Activated CD4-positive, alpha-beta T cell treated with anti-CD3 and anti-CD28 coated beads, Interleukin-2, amount 50 U/mL, for 24 hours (primary cell): Measurements from ENCODE around the gene ACOT13.
A peak's percentile ranks its signal among the peaks of the same experiment; 100 is the strongest.
"Not testable (repeated sequence)": the region's sequence is repeated elsewhere in the genome, so short reads cannot be mapped to it uniquely, and the experiment has no call there.

Experiments used
- DNase-seq, 2 donors: peaks; one replicate each; pipeline ENCODE4 v3.0.0-alpha.2; 2020; ENCODE audit warnings: low read depth in 1 of 2, low spot score in 1 of 2

ACOT13 gene

DNA sequence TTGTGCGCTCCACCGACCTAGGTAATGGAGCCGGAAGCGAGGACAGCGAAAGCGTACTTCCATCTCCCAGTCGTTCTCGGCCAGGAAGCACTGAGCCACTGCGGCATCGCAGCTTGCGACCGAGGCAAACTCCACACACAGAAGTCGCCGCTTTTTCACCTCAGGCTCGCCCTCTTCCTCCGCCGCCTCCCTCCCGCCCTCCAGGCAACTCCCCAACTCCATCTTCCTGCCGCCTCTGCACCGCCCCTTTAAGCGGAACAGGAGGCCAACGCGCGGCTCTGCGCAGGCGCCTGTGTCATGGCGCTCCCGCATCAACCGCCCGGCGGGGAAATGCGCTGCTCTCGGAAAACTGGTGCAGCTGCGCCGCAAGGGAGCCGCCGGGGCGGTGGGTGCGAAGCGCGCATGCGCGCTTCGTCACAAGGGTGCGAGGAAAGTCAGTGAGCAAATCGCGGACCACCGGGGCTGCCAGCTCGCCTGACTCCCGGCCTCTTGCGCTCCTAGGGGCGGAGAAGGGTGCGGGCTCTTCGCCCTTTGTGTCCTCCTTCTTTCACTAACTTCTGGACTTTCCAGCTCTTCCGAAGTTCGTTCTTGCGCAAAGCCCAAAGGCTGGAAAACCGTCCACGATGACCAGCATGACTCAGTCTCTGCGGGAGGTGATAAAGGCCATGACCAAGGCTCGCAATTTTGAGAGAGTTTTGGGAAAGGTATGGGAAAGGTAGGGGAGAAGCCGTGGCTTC, at the start of gene ACOT13, which contains the start of gene TDP2:
Gene ACOT13, plus strand, starts transcription at position 437 of the 737 bp plus-strand sequence. Its CDS starts 187 bp downstream, at position 624.
Gene TDP2, minus strand, starts transcription at position 259 of the 737 bp plus-strand sequence. Its CDS starts 37 bp downstream, at position 222.
- DNase-seq: peak; percentile 89 to 95

DNA sequence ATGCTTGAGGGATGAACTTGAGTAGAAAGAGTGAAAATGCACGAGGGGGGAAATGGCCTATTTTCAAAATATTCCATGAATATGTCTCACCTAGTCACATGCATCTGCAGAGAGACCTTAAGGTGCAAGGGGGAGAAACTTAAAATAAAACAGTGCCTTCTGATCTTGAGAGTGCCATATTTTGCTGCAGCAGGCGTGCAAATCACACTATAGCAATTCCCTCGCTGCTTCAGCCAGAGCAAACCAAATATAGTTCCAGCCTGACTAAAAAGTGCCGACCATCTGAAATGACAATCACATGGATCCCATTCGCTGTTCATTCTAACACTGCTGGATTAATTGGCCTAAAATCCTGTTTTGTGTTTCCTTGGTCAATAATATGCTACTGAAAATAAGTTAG, 47.2 kb upstream of the ACOT13 start:
- DNase-seq: no peak

DNA sequence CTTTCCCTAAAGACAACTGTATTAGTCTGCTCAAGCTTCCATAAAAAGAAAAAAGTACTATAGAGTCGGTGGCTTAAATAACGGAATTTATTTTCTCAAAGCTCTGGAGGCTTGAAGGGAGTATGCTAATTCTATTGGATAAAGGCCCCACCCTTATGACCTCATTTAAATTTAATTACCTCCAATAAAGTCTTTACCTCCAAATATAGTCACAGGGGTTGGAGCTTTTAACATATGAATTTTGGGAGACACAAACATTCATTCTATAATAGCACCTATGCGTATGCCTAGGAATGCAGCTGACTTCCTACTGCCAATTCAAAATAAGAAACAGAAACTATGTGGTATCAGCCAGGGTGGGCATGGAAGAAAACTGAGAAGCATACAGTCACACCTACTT, 46.2 kb upstream of the ACOT13 start:
- no peak for DNase-seq

DNA sequence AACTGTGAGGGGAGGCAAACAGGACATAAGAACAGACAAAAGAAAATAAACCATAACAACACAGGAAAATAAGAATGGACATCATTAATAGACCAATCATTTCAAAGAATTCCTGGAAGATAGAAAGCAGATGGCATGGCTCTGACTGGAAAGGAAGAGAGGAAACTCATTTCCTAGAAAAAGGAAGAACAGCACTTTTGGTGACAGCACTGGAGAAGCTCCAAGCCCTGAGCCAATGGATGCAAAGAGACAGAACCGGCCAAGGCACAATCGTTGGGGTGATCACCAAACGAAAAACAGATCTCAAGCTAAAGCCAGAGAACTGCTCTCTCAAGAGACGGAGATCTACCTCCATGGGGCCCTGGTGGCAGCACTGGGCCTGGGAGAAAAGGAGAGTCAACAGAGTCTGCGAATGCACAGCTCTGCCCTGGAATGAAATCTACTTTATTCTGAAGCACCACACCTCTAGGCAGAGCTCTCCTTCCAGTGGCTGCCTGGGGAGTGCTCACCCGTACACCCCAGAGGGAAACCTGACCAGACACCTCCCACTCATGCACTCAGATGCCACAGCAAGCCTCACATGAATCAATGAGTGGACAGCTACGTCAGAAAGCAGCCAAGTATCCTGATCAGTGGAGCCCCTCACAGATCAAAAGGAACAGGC, 45.1 kb upstream of the ACOT13 start:
- DNase-seq: no peak

DNA sequence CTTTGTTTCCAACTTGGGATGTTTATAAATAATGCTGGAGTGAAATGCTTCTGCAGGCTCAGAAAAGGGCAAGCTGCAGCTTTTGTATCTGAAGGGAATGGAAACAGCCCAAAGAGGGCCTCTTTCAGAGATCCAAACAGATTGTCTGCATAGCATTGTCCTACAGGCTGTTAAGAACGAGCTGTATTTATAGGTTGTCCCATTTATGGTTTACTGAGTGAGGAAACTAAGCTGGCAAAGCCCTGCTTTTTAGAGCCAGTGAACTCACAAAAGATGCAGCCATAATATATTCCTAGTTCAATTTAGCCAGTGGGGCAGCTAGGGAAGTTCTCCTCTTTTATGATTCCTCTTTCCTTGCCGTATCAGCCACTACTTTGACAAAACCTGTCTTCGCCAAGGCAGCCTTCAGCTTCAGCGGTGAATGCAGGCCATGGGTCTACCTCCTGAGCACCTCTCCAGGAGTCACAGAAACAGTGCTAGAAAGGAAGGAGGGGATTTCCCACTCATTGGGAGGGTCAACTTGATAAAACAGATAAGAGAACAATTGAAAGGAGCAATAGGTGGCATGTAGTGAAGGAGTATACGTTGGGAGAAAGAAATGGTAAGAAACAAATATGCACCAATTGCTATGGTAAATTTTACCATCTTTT, 35.9 kb upstream of the ACOT13 start:
- no peak for DNase-seq

DNA sequence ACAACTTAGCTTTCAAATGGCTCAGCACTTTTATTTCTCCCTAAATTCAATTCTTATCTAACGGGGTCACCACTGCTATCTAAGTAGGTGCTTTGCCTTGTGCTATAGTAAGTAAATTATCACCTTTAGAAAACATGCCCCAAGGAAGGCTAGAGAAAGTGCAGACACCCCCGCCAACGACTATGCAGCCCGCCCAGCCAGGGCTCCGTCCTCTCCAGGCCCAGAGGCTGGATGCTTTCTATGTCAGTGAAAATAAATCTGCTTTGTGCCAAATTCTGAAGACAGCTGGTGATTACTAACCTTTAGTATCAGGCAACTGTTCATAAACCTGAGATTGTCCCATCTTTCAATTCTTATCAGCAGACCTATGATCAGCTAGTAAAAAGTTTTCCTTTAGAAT, 35.2 kb upstream of the ACOT13 start:
- DNase-seq: no peak

DNA sequence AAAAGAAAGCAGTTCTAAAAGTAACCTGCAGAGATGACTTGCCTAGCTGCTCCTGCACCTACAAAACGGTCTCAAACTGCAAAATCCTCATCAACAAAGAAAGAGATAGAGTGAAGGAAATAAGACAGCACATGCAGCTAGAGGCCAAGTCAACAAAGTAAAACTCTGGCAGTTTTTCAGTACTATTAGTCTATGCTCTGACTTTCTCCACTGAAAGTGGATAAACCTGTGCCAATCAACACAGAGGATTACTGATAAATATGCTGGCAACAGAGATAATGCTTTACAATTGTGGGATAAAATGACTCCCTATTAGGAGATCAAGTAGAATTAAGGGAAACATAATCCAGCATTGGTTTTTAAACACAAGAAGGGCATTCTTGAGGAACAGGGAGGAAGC, 34.3 kb upstream of the ACOT13 start:
- DNase-seq: no peak

DNA sequence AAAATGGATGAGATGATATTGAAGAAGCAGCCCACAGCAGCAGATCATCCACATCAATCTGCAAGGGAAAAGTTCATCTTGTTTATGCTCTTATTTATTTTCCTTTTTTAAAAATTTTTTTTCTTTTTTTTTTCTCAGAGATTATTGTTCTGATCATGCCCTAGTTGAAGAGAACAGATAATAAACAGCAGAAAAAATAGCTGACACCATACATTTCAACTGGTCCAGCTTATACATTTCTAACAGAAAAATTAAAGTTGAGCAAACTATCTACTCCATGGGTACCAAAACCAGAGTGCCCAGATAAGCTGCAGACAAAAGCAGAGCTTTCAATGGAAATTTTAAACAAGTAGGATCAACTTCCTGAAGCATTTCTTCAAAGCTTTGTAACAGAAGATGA, 30.2 kb upstream of the ACOT13 start:
- no peak for DNase-seq

DNA sequence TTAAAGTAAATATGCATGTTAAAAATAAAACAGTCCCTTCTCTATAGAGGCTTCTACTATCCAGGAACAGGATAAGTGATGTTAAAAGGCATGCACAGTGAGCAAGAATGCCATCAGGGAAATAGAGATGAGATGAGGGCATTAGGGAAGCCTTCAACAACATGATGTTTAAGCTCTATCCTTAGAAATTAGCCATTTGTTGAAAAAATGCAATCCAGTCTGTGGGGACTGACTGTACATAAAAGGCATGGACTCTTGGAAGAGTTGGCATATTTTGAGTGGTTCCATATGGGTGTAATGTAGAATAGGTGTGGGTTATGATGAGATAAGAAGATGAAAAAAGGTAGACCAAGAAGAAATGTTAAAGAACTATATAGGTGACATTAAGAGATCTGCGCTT, 26.7 kb upstream of the ACOT13 start:
- DNase-seq: no peak

DNA sequence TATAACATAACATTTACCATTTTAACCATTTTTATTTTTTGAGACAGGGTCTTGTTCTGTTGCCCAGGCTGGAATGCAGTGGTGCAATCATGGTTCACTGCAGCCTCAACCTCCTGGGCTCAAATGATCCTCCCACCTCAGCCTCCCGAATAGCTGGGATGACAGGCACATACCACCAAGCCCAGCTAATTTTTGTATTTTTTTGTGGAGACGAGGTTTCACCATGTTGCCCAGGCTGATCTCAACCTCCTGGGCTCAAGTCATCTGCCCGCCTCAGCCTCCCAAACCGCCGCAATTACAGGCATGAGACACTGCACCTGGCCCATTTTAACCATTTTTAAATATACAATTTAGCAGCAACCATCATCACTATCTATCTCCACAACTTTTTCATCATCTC, 26.2 kb upstream of the ACOT13 start:
- DNase-seq: not testable (repeated sequence)

DNA sequence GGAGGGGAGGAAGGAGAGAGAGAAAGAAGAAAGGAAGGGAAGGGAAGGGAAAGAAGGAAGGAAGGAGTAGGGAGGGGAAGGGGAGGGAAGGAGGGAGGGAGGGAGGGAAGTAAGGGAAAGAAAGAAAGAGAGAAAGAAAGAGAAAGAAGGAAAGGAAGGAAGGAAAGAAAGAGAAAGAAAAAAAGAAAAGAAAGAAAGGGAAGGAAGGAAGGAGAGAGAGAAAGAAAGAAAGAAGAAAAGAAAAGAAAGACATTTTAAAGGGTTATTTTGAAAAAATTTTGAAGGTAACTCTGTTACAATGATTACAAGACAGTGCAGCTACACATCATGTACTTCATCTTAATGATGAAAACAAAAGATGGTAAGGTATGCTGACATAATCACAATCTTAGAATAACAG, 24.8 kb upstream of the ACOT13 start:
- no peak for DNase-seq

DNA sequence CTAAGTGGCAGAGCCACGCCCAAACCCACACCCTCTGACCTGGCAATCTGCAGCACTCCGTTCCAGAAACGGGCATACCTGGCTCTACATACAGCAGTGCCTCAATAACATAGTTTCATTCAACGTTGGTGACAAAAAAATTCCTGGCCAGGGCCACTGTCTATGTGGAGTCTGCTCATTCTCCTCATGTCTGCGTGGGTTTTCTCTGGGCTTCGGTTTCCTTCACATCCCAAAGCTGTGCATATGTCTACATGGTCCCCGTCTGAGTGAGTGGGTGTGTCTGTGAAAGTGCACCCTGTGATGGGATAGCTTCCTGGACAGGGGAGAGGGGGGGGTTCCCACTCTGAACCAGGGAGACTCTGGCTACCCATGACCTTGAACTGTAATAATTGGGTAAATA, 23.0 kb upstream of the ACOT13 start:
- DNase-seq: no peak

DNA sequence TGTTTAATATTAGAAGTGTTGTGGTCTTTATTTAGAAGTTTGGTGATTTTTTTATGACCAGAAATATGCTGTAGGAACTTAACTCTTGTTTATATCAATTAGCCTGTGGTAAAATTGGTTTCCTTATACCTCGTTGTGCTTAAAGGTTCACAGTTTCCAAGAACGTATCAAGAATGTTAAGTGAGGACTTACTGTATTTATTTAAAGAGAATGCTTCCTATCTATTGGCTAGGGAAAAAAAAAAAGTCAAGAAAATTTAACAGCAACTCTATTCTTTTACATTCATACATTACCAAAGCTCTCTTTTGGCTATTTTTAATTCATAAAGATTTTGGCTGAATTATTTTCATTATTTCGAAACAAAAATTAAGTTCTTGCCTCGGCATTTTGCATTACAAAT, 22.5 kb upstream of the ACOT13 start:
- DNase-seq: no peak

DNA sequence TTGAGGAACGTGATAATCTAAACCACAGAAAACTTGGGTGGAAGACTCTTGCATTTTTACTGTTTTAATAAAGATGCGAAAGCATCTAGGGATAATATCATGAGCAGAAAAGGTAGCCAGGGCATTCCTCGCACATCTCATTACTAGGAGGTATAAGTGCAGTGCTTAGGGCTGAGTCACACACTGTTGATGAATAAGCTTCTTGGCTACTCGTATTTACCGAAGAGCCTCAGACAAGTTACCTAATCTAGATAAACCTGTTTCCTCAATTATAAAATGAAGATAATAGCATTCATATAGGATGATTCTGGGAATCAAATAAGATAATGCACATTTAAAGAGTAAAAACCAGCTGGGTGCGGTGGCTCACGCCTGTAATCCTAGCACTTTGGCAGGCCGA, 20.1 kb upstream of the ACOT13 start:
- DNase-seq: no peak

DNA sequence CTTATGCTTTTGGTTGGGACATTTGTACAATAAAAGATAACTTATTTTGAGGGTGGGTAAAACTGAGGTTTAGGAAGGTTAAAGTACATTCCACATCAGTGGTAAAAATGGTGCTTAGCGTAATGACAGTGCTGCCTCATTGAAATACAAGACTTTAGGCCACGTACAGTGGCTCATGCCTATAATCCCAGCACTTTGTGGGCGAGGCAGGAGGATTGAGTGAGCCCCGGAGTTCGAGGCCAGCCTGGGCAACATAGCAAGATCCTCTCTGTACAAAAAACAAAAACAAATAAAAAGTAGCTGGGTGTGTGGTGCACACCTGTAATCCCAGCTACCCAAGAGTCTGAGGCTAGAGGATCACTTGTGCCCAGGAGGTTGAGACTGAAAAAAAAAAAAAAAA, 18.6 kb upstream of the ACOT13 start:
- DNase-seq: no peak

DNA sequence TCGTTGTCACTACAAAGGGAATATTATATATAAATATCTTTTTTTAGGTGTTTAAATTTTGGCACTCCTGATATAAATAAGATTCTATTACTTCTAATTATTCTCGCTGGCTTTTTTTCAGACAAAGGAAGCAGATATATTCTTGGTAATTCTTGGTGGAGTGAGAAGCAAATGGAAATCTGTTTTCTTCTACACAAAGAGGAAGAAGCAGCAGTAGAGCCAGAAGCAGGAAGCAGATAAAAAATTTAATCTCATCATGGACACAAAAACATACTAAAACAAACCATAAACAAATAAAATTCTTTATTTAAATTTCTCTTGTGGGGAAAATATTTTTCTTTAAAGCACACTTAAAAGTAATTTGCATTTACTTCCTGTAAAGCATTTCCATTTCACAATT, 17.2 kb upstream of the ACOT13 start:
- no peak for DNase-seq

DNA sequence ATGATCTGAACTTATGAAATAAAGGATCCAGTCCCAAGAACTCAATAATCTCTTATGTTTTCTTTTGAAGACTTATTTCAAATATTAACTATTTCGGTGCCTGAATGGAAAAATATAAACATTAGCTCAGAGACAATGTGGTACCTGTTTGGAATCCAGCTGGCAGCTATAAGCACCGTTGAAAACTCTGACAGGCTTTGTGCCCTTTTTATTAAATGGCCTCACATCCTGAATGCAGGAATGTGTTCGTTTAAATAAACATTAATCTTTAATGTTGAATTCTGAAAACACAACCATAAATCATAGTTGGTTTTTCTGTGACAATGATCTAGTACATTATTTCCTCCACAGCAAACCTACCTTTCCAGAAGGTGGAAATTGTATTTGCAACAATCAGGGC, 16.5 kb upstream of the ACOT13 start:
- no peak for DNase-seq

DNA sequence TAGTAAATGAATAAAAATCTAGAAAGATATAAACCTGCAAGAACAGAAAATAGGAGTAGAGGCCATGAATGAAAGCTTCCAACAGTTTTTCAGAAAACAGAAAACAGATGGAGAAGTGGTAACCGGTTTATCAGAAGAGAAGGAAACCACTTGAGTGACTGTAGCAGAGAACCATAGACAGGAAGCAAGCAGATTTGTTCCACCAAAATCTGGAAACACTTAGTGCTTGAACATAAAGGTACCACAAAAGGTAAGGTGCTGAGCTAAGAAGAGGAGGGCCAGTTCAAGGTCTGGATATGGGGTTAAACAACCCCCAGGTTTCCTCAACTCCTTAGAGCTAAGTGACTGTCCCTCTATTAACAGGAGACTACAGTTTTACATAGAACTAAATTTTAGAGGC, 11.7 kb upstream of the ACOT13 start:
- DNase-seq: no peak

DNA sequence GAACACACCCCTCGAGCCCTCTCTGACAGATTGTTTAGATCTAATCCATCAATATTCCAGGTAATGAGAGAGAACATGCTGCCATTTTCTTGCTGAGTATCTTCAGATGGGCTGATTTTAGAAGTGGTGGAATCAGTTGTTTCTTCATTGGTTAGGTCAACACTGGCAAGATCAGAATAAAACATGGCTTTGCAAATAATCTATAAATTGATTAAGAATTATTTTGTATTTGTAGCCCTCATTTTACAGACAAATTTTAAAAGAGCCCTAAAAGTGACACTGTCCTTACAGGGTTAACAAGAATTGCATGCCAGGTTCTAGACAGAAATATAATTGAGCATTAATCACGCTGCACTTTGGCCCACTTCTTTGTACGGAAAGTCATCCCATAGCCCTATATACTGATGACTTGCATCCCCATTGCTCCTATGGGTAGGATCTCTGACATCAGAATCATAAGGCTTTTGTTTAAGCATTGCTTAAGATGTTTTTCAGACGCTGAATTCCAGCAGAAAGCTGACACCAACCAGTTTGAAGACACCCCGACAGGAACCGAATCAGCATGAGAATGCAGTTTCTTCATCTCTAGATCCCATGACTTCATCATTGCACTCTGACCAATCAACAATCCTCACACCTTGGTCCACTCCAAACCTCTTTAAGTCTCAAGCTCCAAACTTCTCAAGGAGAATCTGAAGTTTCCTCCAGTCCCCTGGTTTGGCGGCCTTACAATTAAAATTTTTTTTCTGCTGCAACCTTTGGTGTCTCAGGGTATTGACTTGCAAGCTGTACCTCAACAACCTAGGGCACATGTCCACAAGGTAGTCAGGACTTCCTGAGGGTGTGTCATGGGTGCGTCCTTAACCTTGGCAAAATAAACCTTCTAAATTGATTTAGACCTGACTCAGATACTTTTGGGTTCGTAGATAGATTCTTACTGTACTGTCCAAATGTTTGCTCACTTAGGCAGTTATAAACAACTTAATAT, 8.0 kb upstream of the ACOT13 start:
- DNase-seq: no peak

DNA sequence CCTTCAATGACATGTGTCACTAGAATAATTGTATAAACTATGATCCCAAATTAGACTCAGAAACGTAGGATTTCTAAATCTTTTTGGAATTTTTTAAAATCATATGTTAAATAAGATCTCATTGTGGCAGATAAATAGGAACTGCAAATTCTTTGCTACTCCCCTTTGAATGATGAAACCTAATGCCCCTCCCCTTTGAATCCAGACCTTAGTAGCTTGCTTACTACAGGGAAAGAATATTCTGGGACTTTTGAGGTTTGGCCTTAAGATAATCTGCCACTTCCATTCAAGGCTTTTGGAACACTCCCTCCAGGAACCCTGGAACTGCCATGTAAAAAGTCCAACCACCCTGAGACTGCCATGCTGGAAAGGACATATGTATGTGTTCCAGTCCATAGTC, 7.3 kb upstream of the ACOT13 start:
- DNase-seq: no peak

DNA sequence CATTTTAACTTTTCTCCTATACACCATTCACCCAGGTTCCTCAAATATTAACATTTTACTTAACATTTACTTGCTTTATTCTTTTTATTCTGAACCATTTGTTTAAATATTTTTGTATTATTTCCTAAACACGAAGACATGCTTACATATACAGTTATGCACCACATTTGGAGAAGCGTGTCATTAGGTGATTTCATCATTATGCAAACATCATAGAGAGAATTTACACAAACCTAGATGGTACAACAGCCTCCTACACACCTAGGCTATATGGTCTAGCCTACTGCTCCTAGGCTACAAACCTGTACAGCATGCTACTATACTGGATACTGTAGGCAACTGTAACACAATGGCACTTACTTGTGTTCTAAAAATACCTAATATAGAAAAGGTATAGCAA, 6.8 kb upstream of the ACOT13 start:
- no peak for DNase-seq
